GM23248 (cell line): Measurements from ENCODE around the gene PRG2. TPM values are rescaled to one million over a fixed set of nuclear protein-coding genes. Genes with fewer than 3 reads are reported as not detected.

Source experiments
- DNase-seq: peaks from one replicate; pipeline ENCODE4 v3.0.0-alpha.2; 2015
- H2AFZ ChIP-seq: fragments of 200-600 bp; sonication (generic); 2 replicates; pipeline ENCODE4 v1.6.1; 2016; ENCODE audit warnings: antibody characterized with exemption
- H3F3A ChIP-seq: fragments of 200-600 bp; sonication (generic); 2 replicates; pipeline ENCODE4 v1.6.1; 2016; ENCODE audit warnings: mild to moderate bottlenecking, antibody characterized with exemption, mixed run types; ENCODE audit not compliant: insufficient read depth
- H3K27ac ChIP-seq: fragments of 200-600 bp; sonication (generic); 2 replicates; pipeline ENCODE4 v1.5.1; 2016; ENCODE audit warnings: mild to moderate bottlenecking
- H3K27me3 ChIP-seq: fragments of 200-600 bp; sonication (generic); replicated peaks from 2 replicates; pipeline ENCODE4 v1.6.1; 2016; ENCODE audit warnings: mild to moderate bottlenecking; ENCODE audit not compliant: insufficient read depth
- H3K36me3 ChIP-seq: fragments of 200-600 bp; sonication (generic); 2 replicates; pipeline ENCODE4 v1.6.1; 2016; ENCODE audit warnings: low read depth, mild to moderate bottlenecking
- H3K4me1 ChIP-seq: fragments of 200-600 bp; sonication (generic); 2 replicates; pipeline ENCODE4 v1.6.1; 2016; ENCODE audit warnings: mild to moderate bottlenecking; ENCODE audit not compliant: insufficient read depth
- H3K4me2 ChIP-seq: fragments of 200-600 bp; sonication (generic); one replicate; pipeline ENCODE4 v1.6.1; 2016; ENCODE audit warnings: mild to moderate bottlenecking; ENCODE audit not compliant: unreplicated experiment
- H3K4me3 ChIP-seq: fragments of 200-600 bp; sonication (generic); 2 replicates; pipeline ENCODE4 v1.5.1; 2016; ENCODE audit warnings: mild to moderate bottlenecking
- H3K79me2 ChIP-seq: fragments of 200-600 bp; sonication (generic); 2 replicates; pipeline ENCODE4 v1.6.1; 2016; ENCODE audit warnings: mild to moderate bottlenecking; ENCODE audit not compliant: insufficient read depth
- H3K9ac ChIP-seq: fragments of 200-600 bp; sonication (generic); 2 replicates; pipeline ENCODE4 v1.6.1; 2016; ENCODE audit warnings: mild to moderate bottlenecking
- H3K9me2 ChIP-seq: fragments of 200-600 bp; sonication (generic); 2 replicates; pipeline ENCODE4 v1.6.1; 2016; ENCODE audit warnings: mixed run types, mild to moderate bottlenecking, moderate library complexity; ENCODE audit not compliant: insufficient read depth
- H3K9me3 ChIP-seq: fragments of 200-600 bp; sonication (generic); one replicate; pipeline ENCODE4 v1.6.1; 2017; ENCODE audit warnings: low read depth
- H4K20me1 ChIP-seq: fragments of 200-600 bp; sonication (generic); 2 replicates; pipeline ENCODE4 v1.6.0; 2016; ENCODE audit not compliant: insufficient read depth
- EZH2 ChIP-seq: fragments of 200-600 bp; sonication (generic); IDR thresholded peaks from 2 replicates; pipeline ENCODE4 v1.6.1; 2018; ENCODE audit warnings: antibody characterized with exemption, mild to moderate bottlenecking; ENCODE audit not compliant: insufficient read depth, poor library complexity, severe bottlenecking
- EZH2phosphoT487 ChIP-seq: fragments of 200-600 bp; sonication (generic); IDR thresholded peaks from 2 replicates; pipeline ENCODE4 v1.6.1; 2018; ENCODE audit warnings: antibody characterized with exemption, moderate library complexity, mild to moderate bottlenecking, low read depth; ENCODE audit not compliant: insufficient read depth
- WGBS, 2 experiments: methylation state at CpG; one replicate each; pipeline ENCODE4 v1.1.6; 2015 to 2017; ENCODE audit warnings: low lambda C conversion rate in 2 of 2, low coverage in 1 of 2; ENCODE audit errors: missing lambda C conversion rate in 2 of 2; 5-methylcytosine and 5-hydroxymethylcytosine counted together
- in situ Hi-C: fragments of 300-500 bp; cut with MboI; formaldehyde crosslinking; loops from 2 replicates; pipeline ENCODE4 v1.15.0; 2020
- polyA plus RNA-seq: library from polyadenylated mRNA; unstranded; fragments of >200 nt; fragmentation: Nextera tagmentation; extraction: Ambion mirVana; gene quantifications from 2 replicates; pipeline ENCODE4 v1.2.1, GENCODE V29; 2016
- total RNA-seq: library from RNA; depleted of rRNA; stranded (reverse); fragments of >200 nt; shearing (Covaris generic); gene quantifications from 2 replicates; pipeline ENCODE4 v1.2.3, GENCODE V29; 2014

Gene PRG2
- total and polyA plus RNA-seq, 2 experiments from 2014 or later: 2.2 to 2.8 TPM

DNA sequence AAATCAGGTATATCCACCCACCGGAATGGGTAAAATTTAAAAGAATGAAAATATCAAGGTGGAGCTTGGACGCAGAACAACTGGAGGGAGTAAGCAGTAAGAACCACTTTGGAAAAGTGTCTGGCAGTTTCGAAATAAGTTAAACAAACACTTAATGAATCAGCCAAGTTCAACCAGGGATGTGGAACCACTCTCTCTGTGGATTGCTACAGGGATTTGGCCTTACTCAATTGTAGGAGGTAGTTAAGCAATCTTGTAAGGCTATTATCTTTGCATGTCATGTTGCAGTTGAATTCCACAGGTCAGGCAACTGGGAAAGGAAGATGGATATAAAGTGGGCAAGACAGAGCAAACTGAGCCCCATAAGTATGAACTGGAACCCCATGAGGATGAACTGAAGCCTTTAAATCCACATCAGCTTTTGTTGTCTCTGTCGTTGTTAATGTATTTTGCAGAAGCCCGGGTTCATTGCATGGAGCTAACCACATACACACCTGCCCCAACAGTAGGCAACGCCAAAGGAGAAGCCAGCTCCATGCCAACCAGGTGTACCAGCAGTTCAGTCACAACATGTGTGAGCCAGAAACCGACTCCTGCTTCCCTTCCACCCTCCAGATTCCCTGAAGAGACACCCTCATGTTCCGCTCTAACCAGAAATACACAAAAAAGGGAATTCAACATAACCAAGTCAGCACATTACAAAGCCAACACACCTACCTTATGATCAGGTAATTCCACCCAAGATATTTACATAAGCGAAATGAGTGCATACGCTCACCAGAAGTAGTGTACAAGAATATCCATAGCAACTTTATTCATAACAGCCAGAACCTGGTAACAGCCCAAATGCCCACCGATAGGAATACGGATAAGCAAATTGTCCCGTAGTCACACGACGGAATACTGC, 44.4 kb upstream of the PRG2 start:
- no peaks in the 10 kb centered on the region for H4K20me1 ChIP-seq
- no peak overlapping the region for H3K4me3 ChIP-seq
- peak overlapping the region; percentile 67 for H3K4me2 ChIP-seq
- H3K9me2 ChIP-seq: no peaks in the 10 kb centered on the region
- TF ChIP-seq EZH2 (no peak), EZH2phosphoT487 (no peak)
- peaks cover 25% of the 10 kb centered on the region for H3F3A ChIP-seq
- H3K27ac ChIP-seq: peak overlapping the region; percentile 62
- WGBS, 2 experiments: 61 to 64% methylated on average over 15 of the region's 15 CpGs
- peak overlapping the region; percentile 33 for H3K9ac ChIP-seq
- no peaks in the 10 kb centered on the region for H3K27me3 ChIP-seq
- no peaks in the 10 kb centered on the region for H3K9me3 ChIP-seq
- no peaks in the 10 kb centered on the region for H3K36me3 ChIP-seq
- no peak overlapping the region for H2AFZ ChIP-seq
- in situ Hi-C loops: no loop called here
- peak; percentile 95 for DNase-seq
- no peaks in the 10 kb centered on the region for H3K79me2 ChIP-seq
- H3K4me1 ChIP-seq: peaks cover 33% of the 10 kb centered on the region

DNA sequence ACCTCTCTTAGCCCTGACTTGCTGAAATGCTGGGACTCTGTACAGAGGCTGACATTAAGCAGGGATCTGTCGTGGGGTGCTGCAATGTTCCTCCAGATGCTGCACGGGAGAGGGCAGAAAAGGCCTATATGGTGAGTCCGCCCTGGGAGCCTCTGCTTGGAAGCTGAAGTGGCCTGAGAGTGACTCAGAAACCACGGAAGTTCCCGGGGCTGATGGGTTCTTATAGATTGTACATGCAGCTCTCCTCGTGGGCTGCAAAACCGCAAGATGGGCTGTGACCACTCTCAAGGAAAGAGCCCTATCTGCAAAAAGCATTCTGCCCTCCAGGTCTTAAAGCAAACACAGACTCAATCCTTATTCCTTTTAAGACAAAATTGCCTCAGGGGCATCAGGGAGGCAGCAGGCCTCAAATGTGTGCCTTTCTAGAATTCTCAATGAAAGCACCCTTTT, 42.3 kb upstream of the PRG2 start:
- H4K20me1 ChIP-seq: no peaks in the 10 kb centered on the region
- H3K4me3 ChIP-seq: no peak overlapping the region
- peak overlapping the region; percentile 54 for H3K27ac ChIP-seq
- 44 to 49% methylated on average over 7 of the region's 7 CpGs for WGBS, 2 experiments
- H3F3A ChIP-seq: peaks cover 39% of the 10 kb centered on the region
- H3K4me1 ChIP-seq: peaks cover 40% of the 10 kb centered on the region
- H3K36me3 ChIP-seq: no peaks in the 10 kb centered on the region
- H3K79me2 ChIP-seq: no peaks in the 10 kb centered on the region
- H3K4me2 ChIP-seq: no peak overlapping the region
- H3K27me3 ChIP-seq: no peaks in the 10 kb centered on the region
- H3K9me3 ChIP-seq: no peaks in the 10 kb centered on the region
- TF ChIP-seq EZH2phosphoT487 (no peak), EZH2 (no peak)
- H3K9me2 ChIP-seq: no peaks in the 10 kb centered on the region
- H2AFZ ChIP-seq: no peak overlapping the region
- in situ Hi-C loops: no loop called here
- no peak overlapping the region; the same call in 1 of the 2 replicates for H3K9ac ChIP-seq
- peak; percentile 90 for DNase-seq

- H3K36me3 ChIP-seq: no peaks in the 10 kb centered on the region
- no peak for TF ChIP-seq EZH2
- no peak for TF ChIP-seq EZH2phosphoT487
- H3K9me2 ChIP-seq: no peaks in the 10 kb centered on the region
- no peaks in the 10 kb centered on the region for H3K27me3 ChIP-seq
- WGBS, 2 experiments: 59 to 61% methylated on average over 5 of the region's 5 CpGs
- H3K9me3 ChIP-seq: no peaks in the 10 kb centered on the region
- in situ Hi-C loops: no loop called here
- no peak overlapping the region for H2AFZ ChIP-seq
- H4K20me1 ChIP-seq: no peaks in the 10 kb centered on the region
- no peak for DNase-seq
- H3K9ac ChIP-seq: no peak overlapping the region; the same call in 1 of the 2 replicates
- H3K4me1 ChIP-seq: peaks cover 45% of the 10 kb centered on the region
- H3K27ac ChIP-seq: peak overlapping the region; percentile 54
- H3K4me2 ChIP-seq: no peak overlapping the region
- no peaks in the 10 kb centered on the region for H3K79me2 ChIP-seq
- H3F3A ChIP-seq: peaks cover 43% of the 10 kb centered on the region
- no peak overlapping the region for H3K4me3 ChIP-seq
These were observed 41.7 kb upstream of the PRG2 start for GRCh38 chr11:57432149-57432561.

DNA sequence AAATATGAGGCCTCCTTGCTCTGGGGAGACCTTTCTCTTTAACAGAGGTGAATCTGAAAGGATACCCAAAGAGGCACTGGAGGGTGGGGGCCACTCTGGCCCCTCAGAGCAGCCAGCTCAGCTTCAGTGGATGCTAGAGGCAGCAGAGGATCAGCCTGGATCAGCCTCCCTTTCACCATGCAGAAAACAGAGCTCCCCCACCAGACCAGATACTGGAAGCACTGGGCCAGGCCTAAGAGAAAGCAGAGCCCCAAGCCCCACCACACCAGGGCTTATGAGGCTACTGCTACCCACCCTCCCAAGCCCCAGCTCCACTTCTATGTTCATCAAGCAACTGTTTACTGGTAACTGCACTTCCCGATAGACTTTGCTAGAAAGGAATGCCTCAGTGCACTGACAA, 40.5 kb upstream of the PRG2 start:
- Histone ChIP-seq H3K4me1 (peaks cover 57% of the 10 kb centered on the region), H3K4me3 (no peak overlapping the region), H4K20me1 (no peaks in the 10 kb centered on the region), H3K9me2 (no peaks in the 10 kb centered on the region), H3K9me3 (no peaks in the 10 kb centered on the region), H3K27ac (no peak overlapping the region), H3K4me2 (no peak overlapping the region), H3K9ac (no peak overlapping the region), H2AFZ (no peak overlapping the region), H3K36me3 (no peaks in the 10 kb centered on the region), H3K79me2 (no peaks in the 10 kb centered on the region), H3K27me3 (no peaks in the 10 kb centered on the region), H3F3A (peaks cover 52% of the 10 kb centered on the region)
- in situ Hi-C loops: no loop called here
- DNase-seq: no peak
- WGBS, 2 experiments: 91 to 94% methylated on average over 1 of the region's 1 CpG
- TF ChIP-seq EZH2 (no peak), EZH2phosphoT487 (no peak)
